ENCODE results near the gene FGF12.

- TF ChIP-seq TARDBP (IDR thresholded peaks at IDR 0.05), result no peak
- no peak for TF ChIP-seq LEF1 (IDR thresholded peaks at IDR 0.05; ENCODE audit: borderline replicate concordance)
- no peak for TF ChIP-seq FOXM1 (IDR thresholded peaks at IDR 0.05; ENCODE audit: borderline replicate concordance)
- no peak for TF ChIP-seq ARNT (IDR thresholded peaks at IDR 0.05)
- no peak for TF ChIP-seq NFRKB (IDR thresholded peaks at IDR 0.05)
- no peak for TF ChIP-seq PKNOX1 (IDR thresholded peaks at IDR 0.05)
- no peak for TF ChIP-seq ZNF384 (IDR thresholded peaks at IDR 0.05)
- no peak for TF ChIP-seq BHLHE40 (IDR thresholded peaks at IDR 0.05; ENCODE audit: borderline replicate concordance)
These were observed 467.0 kb downstream of the FGF12 start for GRCh38 chr3:192260116-192261010.
